GM19455 (cell line): ENCODE measurements around the gene ZNF253.
"Not testable (repeated sequence)": the region's sequence is repeated elsewhere in the genome, so short reads cannot be mapped to it uniquely, and the experiment has no call there.

ENCODE experiments used
- ATAC-seq: cut with Tn5 transposase; IDR thresholded peaks from one replicate; pipeline ENCODE4 v1.9.1; 2021; ENCODE audit not compliant: unreplicated experiment

ZNF253 gene

GRCh38 chr19:19865750-19866610 lies at the start of gene ZNF253:
ZNF253 (plus strand) TSS chr19:19865882; CDS start chr19:19865997, 115 bp downstream.
- peak; percentile 91 for ATAC-seq

- ATAC-seq = no peak
These were observed 49.0 kb upstream of the ZNF253 start for GRCh38 chr19:19816679-19817078.

DNA sequence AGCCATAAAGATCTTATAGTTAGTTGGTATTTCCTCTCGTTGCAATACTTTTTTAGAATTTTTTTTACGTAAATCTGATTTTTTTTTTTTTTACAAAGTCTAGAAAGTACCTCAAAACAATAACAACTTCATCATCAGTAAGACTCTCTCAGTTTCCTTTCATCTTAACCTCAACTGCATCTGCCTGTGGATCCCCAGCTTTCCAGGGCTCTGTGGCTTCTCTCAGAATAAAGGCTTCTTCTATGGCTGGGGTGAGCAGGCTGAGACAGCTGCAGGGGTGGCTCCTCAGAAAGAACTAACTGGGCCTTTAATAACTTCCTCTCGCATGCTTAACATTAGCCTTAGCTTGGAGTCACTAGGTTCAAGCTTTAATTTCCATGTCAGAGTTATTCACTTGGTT lies 48.3 kb upstream of the ZNF253 start:
- ATAC-seq = no peak

- ATAC-seq = no peak
These were observed 44.8 kb upstream of the ZNF253 start for GRCh38 chr19:19820774-19821320.

DNA sequence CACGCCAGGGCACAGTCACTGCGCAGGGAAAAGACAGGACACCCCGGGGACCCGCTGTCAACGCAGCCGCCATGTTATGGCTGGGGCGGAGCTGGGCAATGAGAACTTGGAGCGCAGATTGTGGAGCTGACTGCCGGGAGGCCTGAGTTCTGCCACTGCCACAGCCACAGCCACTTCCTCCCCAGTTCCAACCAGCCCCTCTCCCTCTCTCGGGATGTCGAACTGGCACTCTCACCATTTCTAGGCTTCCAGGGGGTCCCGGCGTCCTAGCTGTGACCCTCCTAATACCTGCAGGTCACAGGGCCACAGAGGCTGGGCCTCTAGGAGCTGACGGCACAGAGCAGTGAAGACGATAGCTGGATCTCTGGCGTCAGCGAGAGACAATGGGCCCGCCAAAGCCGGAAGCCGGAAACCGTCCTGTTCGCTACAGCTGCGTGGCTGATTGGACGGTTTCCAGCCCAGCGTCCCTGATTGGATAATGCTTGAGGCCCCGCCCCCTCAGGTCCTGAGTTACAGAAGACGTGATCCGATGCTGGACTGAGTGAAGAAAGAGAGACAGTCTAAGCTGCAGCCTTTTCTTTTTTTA lies 44.2 kb upstream of the ZNF253 start, which contains the start of gene ZNF506:
Gene ZNF506 (minus strand): TSS at position 385 of the 586 bp plus-strand sequence. CDS start 147 bp downstream, at position 238.
- peak; percentile 85 for ATAC-seq

DNA sequence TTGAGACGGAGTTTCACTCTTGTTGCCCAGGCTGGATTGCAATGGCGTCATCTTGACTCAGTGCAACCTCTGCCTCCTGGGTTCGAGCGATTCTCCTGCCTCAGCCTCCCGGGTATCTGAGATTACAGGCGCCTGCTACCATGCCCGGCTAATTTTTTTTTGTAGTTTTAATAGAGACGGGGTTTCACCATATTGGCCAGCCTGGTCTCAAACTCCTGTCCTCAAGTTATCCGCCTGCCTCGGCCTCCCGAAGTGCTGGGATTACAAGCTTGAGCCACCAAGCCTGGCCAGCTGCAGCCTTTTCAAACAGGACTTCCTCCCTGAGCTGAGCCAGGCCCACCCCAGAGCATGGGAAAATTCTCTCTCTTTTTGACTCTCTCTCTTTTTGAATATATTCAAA lies 43.7 kb upstream of the ZNF253 start:
- not testable (repeated sequence) for ATAC-seq

- ATAC-seq = no peak
These were observed 41.8 kb upstream of the ZNF253 start for GRCh38 chr19:19823916-19824315.

DNA sequence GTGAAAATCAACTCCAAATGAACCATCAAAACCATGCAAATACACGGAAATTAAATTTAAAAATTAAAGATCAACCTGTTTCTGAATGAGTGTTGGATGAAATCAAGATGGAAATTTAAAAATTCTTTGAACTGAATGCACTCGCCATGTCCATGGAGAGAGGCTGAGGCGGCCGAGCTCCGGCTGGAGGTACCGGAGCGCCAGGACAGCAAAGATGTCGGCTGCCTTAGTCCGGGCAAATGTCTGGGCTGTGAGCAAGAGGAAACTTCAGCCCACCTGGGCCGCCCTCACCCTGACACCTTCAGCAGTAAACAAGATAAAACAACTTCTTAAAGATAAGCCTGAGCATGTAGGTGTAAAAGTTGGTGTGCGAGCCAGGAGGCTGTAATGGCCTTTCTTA lies 38.8 kb upstream of the ZNF253 start:
- ATAC-seq = no peak

- no peak for ATAC-seq
These were observed 30.1 kb upstream of the ZNF253 start for GRCh38 chr19:19835560-19836038.

DNA sequence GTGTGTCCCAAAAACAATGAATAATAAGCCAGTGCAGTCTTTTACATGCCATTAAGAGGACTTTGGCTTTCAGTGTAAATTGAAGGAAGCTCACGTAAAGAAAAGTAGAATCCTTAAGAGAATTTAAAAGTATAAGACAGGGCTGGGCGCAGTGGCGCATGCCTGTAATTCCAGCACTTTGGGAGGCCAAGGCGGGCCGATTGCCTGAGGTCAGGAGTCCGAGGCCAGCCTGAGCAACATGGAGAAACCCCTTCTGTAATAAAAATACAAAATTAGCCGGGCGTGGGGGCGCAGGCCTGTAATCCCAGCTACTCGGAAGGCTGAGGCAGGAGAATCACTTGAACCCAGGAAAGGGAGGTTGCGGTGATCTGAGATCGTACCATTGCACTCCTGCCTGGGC lies 17.9 kb upstream of the ZNF253 start:
- ATAC-seq = no peak

DNA sequence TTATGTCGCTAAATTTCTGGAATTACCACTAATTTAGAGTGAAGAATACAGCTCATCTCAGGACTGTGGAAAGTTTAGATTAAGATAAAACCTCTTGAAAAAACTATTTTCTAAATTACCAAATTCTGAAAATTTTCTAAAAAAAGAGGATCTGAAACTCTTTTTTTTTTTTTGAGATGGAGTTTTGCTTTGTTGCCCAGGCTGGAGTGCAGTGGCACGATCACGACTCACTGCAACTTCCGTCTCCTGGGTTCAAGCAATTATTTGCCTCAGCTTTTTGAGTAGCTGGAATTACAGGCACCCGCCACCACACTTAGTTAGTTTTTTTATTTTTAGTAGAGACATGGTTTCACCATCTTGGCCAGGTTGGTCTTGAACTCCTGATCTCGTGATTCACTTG lies 16.6 kb upstream of the ZNF253 start:
- ATAC-seq = no peak

GRCh38 chr19:19851740-19852139 lies 13.9 kb upstream of the ZNF253 start:
- not testable (repeated sequence) for ATAC-seq

DNA sequence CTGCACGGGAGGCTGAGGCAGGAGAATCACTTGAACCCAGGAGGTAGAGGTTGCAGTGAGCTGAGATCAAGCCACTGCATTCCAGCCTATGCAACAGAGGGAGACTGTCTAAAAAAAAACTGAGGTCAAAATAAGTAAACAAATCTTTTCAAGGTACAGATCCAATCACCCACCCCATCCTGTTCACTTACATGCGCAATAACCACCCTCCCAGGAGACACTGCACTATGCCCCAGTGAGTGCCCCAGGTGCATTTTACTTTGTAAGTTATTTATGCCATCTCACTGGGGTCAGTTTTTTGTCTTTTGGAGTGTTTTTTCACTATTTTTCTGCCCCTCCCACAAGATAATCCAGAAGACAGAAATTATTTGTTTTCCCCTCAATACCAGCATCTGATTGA lies 6.9 kb upstream of the ZNF253 start:
- ATAC-seq = no peak

DNA sequence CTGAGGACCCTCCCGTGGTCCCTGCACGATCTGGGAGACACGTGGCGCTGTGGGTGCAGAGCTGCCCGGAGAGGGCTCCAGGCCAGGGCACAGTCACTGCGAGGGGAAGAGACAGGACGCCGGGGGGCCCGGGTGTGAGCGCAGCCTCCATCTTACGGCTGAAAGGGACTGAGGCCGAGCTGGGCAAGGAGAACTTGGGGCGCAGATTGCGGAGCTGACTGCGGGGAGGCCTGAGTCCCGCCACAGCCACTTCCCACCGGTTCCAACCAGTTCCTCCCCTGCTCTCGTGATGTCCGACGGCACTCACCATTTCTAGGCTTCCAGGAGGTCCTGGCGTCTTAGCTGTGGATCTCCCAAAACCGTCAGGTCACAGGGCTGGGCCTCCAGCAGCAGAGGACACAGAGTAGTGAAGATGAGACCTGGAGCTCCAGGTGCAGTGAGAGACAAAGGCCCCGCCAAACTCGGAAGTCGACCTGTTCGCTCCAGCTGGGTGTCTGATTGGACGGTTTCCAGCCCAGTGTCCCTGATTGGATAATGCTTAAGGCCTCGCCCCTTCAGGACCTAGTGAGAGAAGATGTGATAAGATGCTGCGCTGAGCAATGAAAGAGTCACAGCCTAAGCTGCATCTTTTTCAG lies 4.8 kb upstream of the ZNF253 start:
- ATAC-seq = no peak

- ATAC-seq = no peak
These were observed 1.0 kb downstream of the ZNF253 start for GRCh38 chr19:19866611-19867248.

DNA sequence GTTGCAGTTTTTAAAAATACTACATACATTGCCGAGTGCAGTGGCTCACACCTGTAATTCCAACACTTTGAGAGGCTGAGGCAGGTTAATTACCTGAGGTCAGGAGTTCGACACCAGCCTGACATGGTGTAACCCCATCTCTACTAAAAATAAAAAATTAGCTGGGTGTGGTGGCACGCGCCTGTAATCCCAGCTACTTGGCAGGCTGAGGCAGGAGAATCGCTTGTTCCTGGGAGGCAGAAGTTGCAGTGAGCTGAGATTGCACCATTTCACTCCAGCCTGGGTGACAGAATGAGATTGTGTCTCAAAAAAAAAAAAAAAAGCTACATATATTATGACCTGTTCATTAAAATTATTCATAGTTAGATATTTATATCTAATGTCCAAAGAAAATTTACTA lies 4.4 kb downstream of the ZNF253 start:
- not testable (repeated sequence) for ATAC-seq

DNA sequence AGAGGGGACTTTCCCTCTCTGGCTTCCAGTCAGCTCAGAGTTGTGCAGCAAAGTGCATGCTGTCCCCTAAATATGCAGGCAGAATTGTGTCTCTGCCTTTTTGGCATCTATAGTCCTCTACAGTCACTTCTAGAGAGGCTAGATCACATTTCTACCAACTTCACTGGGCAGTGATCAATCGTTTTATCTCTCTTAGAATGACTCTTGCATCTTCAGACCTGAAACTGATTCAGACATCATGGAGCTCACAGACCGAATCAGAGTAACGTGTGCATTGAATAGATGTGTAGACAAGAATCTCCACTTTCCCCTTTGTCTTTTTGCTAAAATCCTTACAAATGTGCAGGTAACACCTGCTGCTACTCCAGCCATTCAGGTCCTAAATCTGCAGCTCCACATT lies 6.2 kb downstream of the ZNF253 start:
- no peak for ATAC-seq

- no peak for ATAC-seq
These were observed 7.7 kb downstream of the ZNF253 start for GRCh38 chr19:19873381-19873780.

DNA sequence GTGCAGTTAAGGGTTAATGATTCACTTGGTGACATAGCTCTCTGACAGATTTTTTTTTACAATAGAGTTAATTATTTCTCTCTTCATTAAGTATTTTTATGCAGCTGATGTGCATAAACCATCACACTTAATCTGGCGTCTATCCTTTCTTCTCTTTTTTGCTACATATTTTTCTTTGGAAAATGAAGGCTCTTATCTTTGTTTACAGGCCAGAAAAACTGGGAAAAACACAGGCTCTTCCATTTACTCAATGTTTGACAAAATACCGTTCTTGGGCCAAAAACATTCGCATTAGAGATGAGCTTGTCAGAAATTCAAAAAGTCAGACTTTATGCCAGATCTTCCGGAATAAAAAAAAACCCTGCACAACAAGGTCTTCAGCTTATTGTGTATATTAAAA lies 12.0 kb downstream of the ZNF253 start:
- no peak for ATAC-seq

DNA sequence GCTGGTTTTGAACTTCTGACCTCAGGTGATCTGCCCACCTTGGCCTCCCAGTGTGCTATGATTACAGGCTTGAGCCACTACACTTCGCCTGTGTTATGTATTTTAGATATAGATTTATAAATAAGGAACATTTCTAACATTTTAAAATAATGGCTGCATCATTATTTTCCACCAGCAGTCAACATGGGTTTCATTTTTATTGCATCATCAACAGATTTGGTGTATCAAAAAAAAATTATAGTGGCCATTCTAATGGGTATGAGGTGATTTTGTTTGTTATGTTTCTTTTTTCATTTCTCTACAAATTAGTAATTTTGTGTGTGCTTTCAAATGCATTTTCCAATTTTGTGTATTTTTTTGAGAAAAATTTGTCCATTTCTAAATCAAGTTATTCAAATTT lies 18.9 kb downstream of the ZNF253 start:
- ATAC-seq = no peak
